ENCODE results near the gene RNF111.
"Not testable (repeated sequence)": the region's sequence is repeated elsewhere in the genome, so short reads cannot be mapped to it uniquely, and the experiment has no call there.

The RNF111 gene

GRCh38 chr15:59131969-59132562 is 144.6 kb downstream of the RNF111 start:
- no peak for DNase-seq (ENCODE audit: low spot score)

- DNase-seq (ENCODE audit: low spot score): no peak
Observed at GRCh38 chr15:59133929-59134427, 146.5 kb downstream of the RNF111 start.

GRCh38 chr15:59137566-59137965 is 150.1 kb downstream of the RNF111 start:
- no peak for DNase-seq (ENCODE audit: low spot score)

- peak; percentile 20 for DNase-seq (ENCODE audit: low spot score)
Observed at GRCh38 chr15:59138243-59138642, 150.8 kb downstream of the RNF111 start.

GRCh38 chr15:59140422-59141226 is 153.2 kb downstream of the RNF111 start:
- DNase-seq (ENCODE audit: low spot score): no peak

- DNase-seq (ENCODE audit: low spot score): no peak
Observed at GRCh38 chr15:59143281-59143680, 155.8 kb downstream of the RNF111 start.

GRCh38 chr15:59144594-59144993 is 157.1 kb downstream of the RNF111 start:
- not testable (repeated sequence) for DNase-seq (ENCODE audit: low spot score)
